Neural progenitor cell (in vitro differentiated cells): ENCODE data around the gene FIBCD1. TPM values are rescaled to one million over a fixed set of nuclear protein-coding genes. Genes with fewer than 3 reads are reported as not detected.

Experiments
- DNase-seq: peaks from one replicate; pipeline ENCODE4 v3.0.0-alpha.2; 2016; ENCODE audit warnings: low spot score
- H2AFZ ChIP-seq: fragments of 200-600 bp; sonication (generic); replicated peaks from 2 replicates; pipeline ENCODE4 v1.6.1; 2016; ENCODE audit warnings: antibody characterized with exemption
- H3F3A ChIP-seq: fragments of 200-600 bp; sonication (generic); 2 replicates; pipeline ENCODE4 v1.6.1; 2016; ENCODE audit warnings: antibody characterized with exemption, low read depth
- H3K27ac ChIP-seq: fragments of 200-600 bp; sonication (generic); 2 replicates; pipeline ENCODE4 v1.5.1; 2016; ENCODE audit warnings: mild to moderate bottlenecking
- H3K27me3 ChIP-seq: fragments of 200-600 bp; sonication (generic); 2 replicates; pipeline ENCODE4 v1.6.1; 2016; ENCODE audit warnings: mild to moderate bottlenecking, moderate library complexity
- H3K36me3 ChIP-seq: fragments of 200-600 bp; sonication (generic); 2 replicates; pipeline ENCODE4 v1.5.1; 2016
- H3K4me1 ChIP-seq: fragments of 200-600 bp; sonication (generic); 2 replicates; pipeline ENCODE4 v1.6.1; 2016; ENCODE audit warnings: mixed run types
- H3K4me2 ChIP-seq: fragments of 200-600 bp; sonication (generic); 2 replicates; pipeline ENCODE4 v1.6.1; 2016
- H3K4me3 ChIP-seq: fragments of 200-600 bp; sonication (generic); 2 replicates; pipeline ENCODE4 v1.5.1; 2016
- H3K79me2 ChIP-seq: fragments of 200-600 bp; sonication (generic); 2 replicates; pipeline ENCODE4 v1.6.1; 2016; ENCODE audit warnings: low read depth
- H3K9ac ChIP-seq: fragments of 200-600 bp; sonication (generic); 2 replicates; pipeline ENCODE4 v1.6.1; 2016
- H3K9me3 ChIP-seq: fragments of 200-600 bp; sonication (generic); 2 replicates; pipeline ENCODE4 v1.5.1; 2016; ENCODE audit warnings: low read depth
- H4K20me1 ChIP-seq: fragments of 200-600 bp; sonication (generic); 2 replicates; pipeline ENCODE4 v1.6.1; 2016; ENCODE audit warnings: low read depth
- H3K27ac Mint-ChIP-seq: 3 replicates; pipeline ENCODE4 v1.8.0; 2021; ENCODE audit warnings: mixed read lengths
- H3K27me3 Mint-ChIP-seq: 2 replicates; pipeline ENCODE4 v1.8.0; 2022; ENCODE audit warnings: low read depth, mild to moderate bottlenecking, inconsistent platforms, moderate library complexity, mixed read lengths; ENCODE audit not compliant: insufficient read depth
- H3K36me3 Mint-ChIP-seq: 3 replicates; pipeline ENCODE4 v1.8.0; 2021; ENCODE audit warnings: mixed read lengths
- H3K4me1 Mint-ChIP-seq: 3 replicates; pipeline ENCODE4 v1.8.0; 2021; ENCODE audit warnings: mixed read lengths
- H3K4me3 Mint-ChIP-seq: 3 replicates; pipeline ENCODE4 v1.8.0; 2021; ENCODE audit warnings: mild to moderate bottlenecking, moderate library complexity, mixed read lengths
- H3K9me3 Mint-ChIP-seq: 3 replicates; pipeline ENCODE4 v1.8.0; 2020; ENCODE audit warnings: mixed read lengths
- EZH2 ChIP-seq: fragments of 200-600 bp; sonication (generic); IDR thresholded peaks from 2 replicates; pipeline ENCODE4 v1.6.1; 2017; ENCODE audit warnings: antibody characterized with exemption, mild to moderate bottlenecking, moderate library complexity
- EZH2phosphoT487 ChIP-seq: fragments of 200-600 bp; sonication (generic); IDR thresholded peaks from 2 replicates; pipeline ENCODE4 v1.6.1; 2017; ENCODE audit warnings: antibody characterized with exemption
- total RNA-seq: library from RNA; depleted of rRNA; stranded (reverse); fragments of >200 nt; gene quantifications from 2 replicates; pipeline ENCODE4 v1.2.3, GENCODE V29; 2015; ENCODE audit warnings: low replicate concordance
- TF ChIP-seq, protein P1 (sequence below): fragments of 200-600 bp; sonication (generic); IDR thresholded peaks from 2 replicates; pipeline ENCODE4 v1.5.1; 2017; ENCODE audit warnings: antibody characterized with exemption, mild to moderate bottlenecking

Gene FIBCD1
- total RNA-seq, 1 donor from 2014 or later, result 1.8 TPM

DNA sequence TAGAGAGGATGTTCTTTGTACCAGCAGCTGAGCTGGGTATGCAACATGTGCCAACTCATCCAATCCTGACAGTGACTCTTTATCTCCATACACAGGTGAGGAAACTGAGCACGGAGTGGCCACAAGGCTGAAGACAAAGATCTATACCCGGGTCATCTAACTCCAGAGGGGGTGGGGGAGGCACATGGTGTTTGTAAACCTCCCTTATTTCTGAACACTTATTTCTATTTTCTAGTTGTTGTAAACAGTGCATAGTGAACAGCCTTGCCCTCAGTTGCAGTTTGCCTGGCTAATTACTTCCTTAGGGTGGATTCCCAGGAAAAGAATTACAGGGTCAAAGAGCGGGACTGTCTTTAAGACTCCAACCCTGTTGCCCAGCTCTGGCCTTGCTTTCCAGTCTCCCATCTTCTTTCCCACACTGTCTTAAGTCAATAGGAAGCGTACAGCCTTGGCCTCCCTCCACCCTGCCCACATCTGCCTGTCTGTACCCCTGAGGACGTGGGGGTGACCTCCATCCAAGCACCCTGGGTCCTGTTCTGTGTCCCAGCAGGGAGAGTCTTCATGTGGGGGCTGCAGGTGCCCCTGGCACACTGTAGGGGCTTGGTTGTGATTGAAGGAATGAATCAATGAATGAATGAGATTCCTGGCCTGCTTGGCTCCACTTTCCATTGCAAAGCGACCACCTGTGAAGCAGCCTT lies 13.2 kb upstream of the FIBCD1 start:
- Mint-ChIP-seq H3K4me3 (no peak overlapping the region), H3K27me3 (peaks cover 24% of the 10 kb centered on the region), H3K9me3 (peaks cover 3% of the 10 kb centered on the region), H3K27ac (no peak overlapping the region), H3K36me3 (no peaks in the 10 kb centered on the region), H3K4me1 (peaks cover 13% of the 10 kb centered on the region)
- TF ChIP-seq EZH2, result no peak
- TF ChIP-seq, protein P1, sequence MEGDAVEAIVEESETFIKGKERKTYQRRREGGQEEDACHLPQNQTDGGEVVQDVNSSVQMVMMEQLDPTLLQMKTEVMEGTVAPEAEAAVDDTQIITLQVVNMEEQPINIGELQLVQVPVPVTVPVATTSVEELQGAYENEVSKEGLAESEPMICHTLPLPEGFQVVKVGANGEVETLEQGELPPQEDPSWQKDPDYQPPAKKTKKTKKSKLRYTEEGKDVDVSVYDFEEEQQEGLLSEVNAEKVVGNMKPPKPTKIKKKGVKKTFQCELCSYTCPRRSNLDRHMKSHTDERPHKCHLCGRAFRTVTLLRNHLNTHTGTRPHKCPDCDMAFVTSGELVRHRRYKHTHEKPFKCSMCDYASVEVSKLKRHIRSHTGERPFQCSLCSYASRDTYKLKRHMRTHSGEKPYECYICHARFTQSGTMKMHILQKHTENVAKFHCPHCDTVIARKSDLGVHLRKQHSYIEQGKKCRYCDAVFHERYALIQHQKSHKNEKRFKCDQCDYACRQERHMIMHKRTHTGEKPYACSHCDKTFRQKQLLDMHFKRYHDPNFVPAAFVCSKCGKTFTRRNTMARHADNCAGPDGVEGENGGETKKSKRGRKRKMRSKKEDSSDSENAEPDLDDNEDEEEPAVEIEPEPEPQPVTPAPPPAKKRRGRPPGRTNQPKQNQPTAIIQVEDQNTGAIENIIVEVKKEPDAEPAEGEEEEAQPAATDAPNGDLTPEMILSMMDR, result no peak
- TF ChIP-seq EZH2phosphoT487, result no peak
- Histone ChIP-seq H3K4me2 (peak overlapping the region; percentile 10), H3K79me2 (no peaks in the 10 kb centered on the region), H4K20me1 (no peaks in the 10 kb centered on the region), H3K9ac (no peak overlapping the region), H3K9me3 (no peaks in the 10 kb centered on the region), H3F3A (peaks cover 13% of the 10 kb centered on the region), H2AFZ (no peak overlapping the region), H3K36me3 (no peaks in the 10 kb centered on the region), H3K4me1 (peaks cover 12% of the 10 kb centered on the region), H3K4me3 (no peak overlapping the region), H3K27ac (no peak overlapping the region), H3K27me3 (no peaks in the 10 kb centered on the region)
- DNase-seq, result no peak

DNA sequence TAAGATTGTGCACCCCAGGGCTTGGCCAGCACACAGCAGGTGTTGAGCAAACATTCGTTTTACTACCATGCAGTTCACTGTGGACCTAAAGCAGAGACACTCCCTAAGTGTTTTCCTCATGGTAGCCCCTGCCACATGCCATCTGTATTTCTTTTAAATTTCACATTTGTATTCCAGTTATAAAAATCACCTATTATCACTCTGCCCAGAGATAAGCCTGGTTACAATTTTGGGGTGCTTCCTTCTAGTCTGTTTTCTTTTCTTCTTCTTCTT lies 10.9 kb upstream of the FIBCD1 start:
- Mint-ChIP-seq H3K9me3 (peaks cover 3% of the 10 kb centered on the region), H3K4me3 (no peak overlapping the region), H3K27me3 (peaks cover 24% of the 10 kb centered on the region), H3K36me3 (no peaks in the 10 kb centered on the region), H3K4me1 (peaks cover 2% of the 10 kb centered on the region), H3K27ac (no peak overlapping the region)
- TF ChIP-seq, protein P1, result no peak
- TF ChIP-seq EZH2phosphoT487 (no peak), EZH2 (no peak)
- Histone ChIP-seq H3K27me3 (no peaks in the 10 kb centered on the region), H3K4me1 (no peaks in the 10 kb centered on the region), H3K9me3 (no peaks in the 10 kb centered on the region), H3K27ac (no peak overlapping the region), H4K20me1 (no peaks in the 10 kb centered on the region), H3K4me2 (no peak overlapping the region), H3K36me3 (no peaks in the 10 kb centered on the region), H3K79me2 (no peaks in the 10 kb centered on the region), H2AFZ (no peak overlapping the region), H3K4me3 (no peak overlapping the region), H3K9ac (no peak overlapping the region), H3F3A (peaks cover 8% of the 10 kb centered on the region)
- DNase-seq, result no peak

DNA sequence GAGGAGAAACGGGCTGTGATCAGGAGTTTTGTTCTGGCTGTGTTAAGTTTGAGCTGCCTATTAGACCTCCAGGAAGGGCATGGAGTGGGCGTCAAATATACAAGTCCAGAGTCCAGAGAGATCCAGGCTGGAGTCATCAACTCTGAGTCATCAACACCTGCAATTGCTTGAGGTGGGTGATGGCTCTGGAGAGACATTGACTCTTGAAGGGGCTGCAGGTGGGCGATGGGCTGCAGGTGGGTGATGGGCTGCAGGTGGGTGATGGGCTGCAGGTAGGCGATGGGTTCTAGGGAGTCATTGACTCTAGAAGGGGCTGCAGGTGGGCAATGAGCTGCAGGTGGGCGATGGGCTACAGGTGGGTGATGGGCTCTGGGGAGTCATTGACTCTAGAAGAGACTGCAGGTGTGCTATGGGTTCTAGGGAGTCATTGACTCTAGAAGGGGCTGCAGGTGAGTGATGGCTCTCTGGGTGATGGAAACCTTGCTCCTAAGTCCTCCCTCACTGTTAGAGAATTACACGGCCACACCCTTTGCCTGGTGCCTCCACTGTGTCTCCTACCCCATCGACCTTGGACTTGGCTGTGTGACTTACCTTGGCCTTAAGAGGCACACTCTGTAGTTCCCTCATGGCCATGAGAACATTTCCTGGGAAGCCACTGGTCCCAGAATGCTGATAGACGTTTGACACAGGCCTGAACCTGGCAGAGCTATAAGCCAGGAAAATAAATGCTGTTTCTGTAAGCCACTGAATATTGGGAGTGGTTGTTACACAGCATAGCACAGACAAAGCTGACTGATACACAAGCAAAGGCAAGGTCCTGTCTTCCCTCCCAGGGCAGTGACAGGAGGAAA lies 10.4 kb upstream of the FIBCD1 start:
- Histone ChIP-seq H4K20me1 (no peaks in the 10 kb centered on the region), H2AFZ (no peak overlapping the region), H3F3A (peaks cover 8% of the 10 kb centered on the region), H3K9me3 (no peaks in the 10 kb centered on the region), H3K4me2 (no peak overlapping the region), H3K27ac (no peak overlapping the region), H3K9ac (no peak overlapping the region), H3K4me3 (no peak overlapping the region), H3K27me3 (no peaks in the 10 kb centered on the region), H3K79me2 (no peaks in the 10 kb centered on the region), H3K36me3 (no peaks in the 10 kb centered on the region), H3K4me1 (no peaks in the 10 kb centered on the region)
- peaks cover 3% of the 10 kb centered on the region for H3K9me3 Mint-ChIP-seq
- no peak for DNase-seq
- TF ChIP-seq EZH2phosphoT487 (no peak), EZH2 (no peak)
- TF ChIP-seq, protein P1, result no peak
- peaks cover 24% of the 10 kb centered on the region for H3K27me3 Mint-ChIP-seq
- H3K27ac Mint-ChIP-seq, result no peak overlapping the region
- peaks cover 2% of the 10 kb centered on the region for H3K4me1 Mint-ChIP-seq
- peak overlapping the region; percentile 62 for H3K4me3 Mint-ChIP-seq
- no peaks in the 10 kb centered on the region for H3K36me3 Mint-ChIP-seq
